Stimulated activated CD4-positive, alpha-beta T cell treated with anti-CD3 and anti-CD28 coated beads, Interleukin-12 subunit alpha, Interleukin-12 subunit beta, amount 100 ng/mL, for 24 hours (primary cell): ENCODE measurements around the gene MAPK10.
"Not testable (repeated sequence)": the region's sequence is repeated elsewhere in the genome, so short reads cannot be mapped to it uniquely, and the experiment has no call there.

Experiments used
- DNase-seq, 2 experiments: peaks; one replicate each; pipeline ENCODE4 v3.0.0-alpha.2; 2020; ENCODE audit warnings: low read depth in 2 of 2

Gene MAPK10

DNA sequence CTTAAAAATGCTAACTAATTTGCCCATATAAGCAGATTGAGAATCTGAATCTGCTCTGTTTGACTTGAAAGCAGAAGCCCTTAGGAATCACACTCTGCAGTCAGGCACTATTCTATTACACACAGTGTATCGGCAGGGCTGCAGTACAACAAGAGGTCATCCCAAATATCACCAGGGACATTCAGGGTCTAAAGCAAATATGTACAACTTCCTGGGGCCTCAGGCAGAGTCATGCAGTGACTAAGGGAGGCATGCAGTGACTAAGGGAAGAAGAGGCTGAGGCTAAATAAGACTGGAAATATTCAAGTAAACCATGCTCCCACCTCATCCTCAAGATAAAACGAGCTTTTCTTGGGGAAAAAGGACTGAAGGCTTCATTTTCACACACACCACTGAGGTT is 20.9 kb downstream of the MAPK10 start:
- DNase-seq: no peak

DNA sequence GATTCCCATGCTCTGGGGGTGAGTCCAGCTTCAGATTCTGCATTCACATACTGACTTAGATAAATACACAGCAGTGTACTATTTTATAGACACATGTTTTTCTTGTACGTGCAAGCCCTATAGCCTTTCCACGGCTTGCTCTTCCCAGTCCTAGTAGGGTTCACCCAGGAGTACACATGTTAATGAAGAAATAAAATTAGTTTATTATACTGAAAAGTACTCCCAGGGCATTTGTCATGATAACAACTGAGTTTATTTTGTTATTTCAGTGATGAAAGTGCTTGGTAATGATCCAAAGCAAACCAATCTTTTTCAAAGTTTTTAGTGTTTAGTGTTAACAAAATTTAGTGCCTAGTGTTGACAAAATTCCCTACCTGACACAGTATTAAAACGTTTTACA is 21.3 kb downstream of the MAPK10 start:
- DNase-seq: no peak

DNA sequence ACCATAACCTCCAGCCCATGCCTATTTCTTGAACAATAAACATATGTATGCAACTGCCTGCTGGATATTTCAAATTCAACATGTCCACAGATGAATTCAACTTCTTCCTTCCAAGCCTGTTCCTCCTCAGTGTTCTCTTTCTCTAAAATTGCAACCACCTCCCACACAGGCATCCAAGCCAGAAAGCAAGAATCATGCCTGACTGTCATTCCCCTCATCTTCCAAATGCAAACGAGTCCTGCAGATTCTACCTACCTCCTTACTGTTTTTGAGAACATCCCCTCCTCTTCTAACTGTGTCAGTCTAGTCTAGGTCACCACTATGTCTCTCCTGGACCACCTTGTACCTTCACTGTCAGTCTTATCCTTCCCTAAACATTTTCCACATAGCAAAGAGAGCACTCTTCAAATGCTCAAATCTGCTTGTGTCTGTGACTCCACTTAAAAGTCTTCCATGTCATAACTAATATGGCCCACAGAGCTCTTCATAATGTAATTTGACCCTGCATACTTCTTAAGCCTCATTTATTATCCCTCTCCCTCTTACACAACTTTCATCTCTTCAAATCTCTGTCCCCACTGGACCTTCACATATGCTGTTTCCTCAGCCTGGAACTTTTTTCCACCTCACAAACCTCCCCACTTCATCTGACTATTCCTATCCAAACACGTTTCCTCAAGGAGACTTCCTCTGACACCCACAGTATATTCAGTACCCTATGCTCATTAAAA is 25.7 kb downstream of the MAPK10 start:
- DNase-seq: no peak

DNA sequence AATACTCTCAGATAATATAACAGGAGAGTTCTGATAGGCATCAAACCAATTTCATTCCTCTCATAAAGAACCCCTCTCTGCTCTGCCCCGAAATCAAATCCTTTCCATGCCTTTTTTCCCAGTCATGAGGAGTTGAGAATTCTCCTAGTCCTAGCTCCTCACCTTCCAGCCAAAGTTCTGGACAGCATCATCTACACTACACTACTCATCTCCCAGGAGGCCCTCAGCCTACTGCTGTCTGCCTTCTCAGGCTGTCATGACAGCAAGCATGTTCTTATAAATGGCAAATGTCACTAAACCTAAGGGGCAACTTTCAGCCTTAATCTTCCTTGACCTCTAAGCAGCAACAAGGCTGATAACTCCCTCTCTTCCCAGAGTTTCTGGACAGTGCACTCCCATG is 26.6 kb downstream of the MAPK10 start:
- no peak for DNase-seq

DNA sequence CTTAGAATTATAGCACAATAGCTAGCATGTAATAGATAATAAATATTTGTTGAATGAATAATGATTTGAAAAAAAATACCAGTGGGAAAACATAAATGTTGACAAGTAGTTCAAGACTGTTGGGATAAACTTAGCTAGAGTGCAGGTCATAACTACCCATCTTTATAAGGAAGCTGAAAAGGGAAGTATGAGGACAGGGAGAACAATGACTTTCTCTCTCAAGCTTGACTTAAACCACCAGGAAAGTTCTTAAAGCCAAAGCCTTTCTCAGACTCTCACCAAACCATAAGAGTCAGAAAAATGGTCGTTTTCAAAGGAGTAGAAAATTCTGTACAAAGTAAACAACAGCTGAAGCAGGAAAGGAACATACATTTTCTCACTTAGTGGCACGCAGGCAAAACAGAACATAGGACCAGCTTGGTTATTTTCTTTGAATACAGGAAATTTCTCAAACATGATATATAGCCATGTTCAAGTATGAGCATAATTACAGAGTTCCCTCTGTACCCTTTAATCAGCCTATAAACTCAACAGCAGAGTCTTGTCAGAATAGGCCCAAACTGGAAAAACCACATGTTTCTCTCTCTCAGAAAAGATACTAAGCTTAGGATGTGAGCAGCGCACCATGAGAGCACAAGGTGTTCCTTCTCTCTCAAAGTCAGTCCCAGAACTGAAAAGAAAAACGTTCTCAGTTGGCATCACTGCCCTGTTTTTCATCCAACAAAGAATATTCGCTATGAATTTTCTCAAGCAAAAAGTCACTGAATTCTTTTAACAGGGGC is 28.7 kb downstream of the MAPK10 start:
- no peak for DNase-seq

DNA sequence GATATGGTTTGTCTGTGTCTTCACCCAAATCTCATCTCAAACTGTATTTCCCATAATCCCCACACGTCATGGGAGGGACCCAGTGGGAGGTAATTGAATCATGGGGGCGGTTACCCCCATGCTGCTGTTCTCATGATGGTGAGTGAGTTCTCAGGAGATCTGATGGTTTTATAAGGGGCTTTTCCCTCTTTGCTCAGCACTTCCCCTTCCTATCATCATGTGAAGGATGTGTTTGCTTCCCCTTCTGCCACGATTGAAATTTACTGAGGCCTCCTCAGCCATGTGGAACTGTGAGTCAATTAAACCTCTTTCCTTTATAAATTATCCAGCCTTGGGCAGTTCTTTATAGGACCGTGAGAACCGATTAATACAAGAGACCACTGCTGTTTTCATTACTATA is 29.4 kb downstream of the MAPK10 start:
- DNase-seq: not testable (repeated sequence)

DNA sequence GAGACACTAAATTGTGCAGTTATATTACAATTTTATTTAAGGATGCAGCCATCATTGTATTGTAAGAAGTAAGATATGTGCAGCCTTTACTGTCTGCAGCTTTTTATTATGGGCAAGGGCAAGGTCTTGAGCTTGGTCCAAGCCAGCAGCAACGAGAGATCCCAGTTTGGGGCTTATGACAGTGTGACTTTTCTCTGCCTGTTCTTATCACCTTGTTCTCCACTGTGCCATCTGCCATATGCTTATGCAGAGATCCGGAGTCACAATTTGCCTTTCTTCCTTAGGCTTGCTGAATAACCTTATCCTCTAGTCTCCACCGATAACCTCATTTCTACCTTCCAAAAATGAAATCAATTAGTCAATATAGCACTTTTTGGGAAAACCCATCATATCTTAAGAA is 30.4 kb downstream of the MAPK10 start:
- DNase-seq: no peak

DNA sequence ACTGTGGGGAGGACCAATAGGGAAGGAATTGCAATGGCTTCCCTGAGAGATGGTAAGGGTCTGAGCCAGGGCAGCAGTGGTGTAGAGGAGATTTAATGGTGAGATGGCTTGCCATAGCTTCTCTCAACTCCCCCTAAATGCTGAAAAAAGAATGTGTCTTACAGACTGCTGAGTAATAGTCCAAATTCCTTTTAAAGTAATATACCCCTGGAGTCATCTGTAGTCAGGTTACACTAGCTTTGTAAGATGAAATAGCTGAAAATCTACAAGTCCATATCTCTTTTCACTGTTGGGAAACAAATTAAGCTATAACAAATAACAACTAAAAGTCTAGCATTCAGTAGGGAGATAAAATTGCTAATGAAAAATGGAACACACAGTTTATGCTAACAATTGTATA is 33.5 kb downstream of the MAPK10 start:
- DNase-seq: no peak

DNA sequence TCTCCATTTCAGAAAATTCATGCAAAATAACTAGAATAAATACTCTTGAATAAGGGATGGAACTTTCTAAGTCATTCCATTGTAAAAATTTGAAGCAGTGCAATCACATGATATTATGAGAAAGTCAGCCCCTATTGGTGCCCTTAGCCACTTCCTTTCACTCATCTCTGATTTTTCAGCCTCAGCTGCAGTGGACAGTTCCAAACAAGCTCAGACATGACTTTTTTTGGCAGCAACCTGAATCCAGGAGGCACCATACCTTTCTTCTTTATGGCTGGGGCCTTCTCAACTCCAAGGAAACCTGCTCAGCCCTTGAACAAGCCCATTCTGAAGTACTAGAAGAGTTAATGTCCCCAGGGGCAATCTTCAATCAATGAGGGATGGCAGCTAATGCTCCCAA is 40.5 kb downstream of the MAPK10 start:
- no peak for DNase-seq

DNA sequence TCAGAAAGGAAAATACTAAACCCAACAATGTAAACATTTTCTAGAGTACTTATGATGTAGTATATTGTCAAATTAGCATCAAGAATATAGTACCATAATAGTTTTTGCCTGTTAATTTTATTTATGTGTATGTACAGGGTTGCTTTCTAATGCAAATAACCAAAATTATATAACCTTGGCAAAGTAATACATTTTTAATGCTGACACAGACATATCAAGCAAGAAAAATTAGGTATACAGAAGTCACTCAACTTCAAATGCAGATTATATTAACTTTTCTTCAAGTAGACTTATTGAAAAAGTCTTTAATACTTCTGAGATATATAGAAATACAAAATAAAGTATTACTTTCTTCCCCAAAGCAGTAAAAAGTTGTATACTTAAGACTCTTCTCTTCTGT is 44.3 kb downstream of the MAPK10 start:
- DNase-seq: no peak

DNA sequence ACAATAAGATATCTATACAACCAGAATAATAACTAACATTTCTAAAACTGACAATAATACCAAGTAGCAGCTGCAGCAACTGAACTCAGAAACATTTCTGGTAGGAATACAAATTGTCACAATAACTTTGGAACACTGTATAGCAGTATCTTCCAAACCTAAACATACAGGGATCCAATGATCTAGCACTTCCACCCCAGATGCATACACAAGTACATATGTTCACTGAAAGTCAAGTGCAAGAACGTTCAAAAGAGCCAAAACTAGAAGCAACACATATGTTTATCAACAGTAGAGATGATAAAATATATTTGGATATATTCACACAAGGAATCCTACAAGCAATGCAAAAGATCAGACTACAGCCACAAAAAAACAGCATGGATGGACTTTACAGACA is 46.2 kb downstream of the MAPK10 start:
- no peak for DNase-seq

DNA sequence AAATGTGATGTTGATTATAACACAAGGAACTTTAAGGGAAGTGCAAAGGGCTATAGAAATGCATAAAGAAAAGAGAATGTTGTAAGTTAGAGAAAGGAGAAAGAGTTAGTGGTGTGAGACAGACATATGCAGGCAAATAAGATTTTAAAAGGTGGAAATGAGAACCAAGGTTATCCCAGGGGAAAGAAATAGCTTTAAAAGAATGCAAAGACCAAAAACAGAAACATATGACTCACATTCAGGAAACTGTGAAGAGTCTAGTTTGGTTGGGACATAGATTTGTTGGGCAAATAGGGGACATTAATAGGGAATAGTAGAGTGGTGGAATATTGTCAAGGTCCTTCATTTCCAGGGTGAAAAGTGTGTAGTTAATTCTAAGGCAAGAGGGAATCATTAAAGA is 52.4 kb downstream of the MAPK10 start:
- DNase-seq: no peak

DNA sequence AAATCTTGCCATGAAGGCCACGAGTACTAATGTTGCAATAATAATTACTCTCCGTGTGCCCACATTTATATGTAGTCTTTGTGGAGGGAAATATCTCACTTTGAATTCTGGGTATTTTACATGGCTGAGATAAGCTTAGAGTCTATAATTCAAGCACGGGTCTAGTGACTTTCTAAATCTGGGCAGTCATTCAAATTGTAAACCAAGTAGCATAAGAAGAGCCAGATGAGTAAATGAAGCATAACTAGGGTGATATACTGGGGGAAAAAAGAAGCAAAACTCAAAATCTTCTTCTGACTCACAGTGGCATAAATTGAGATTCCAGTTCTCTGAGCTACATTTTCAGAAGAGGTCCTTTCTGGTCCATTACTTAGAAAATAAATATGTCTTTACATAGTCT is 53.0 kb downstream of the MAPK10 start:
- no peak for DNase-seq

DNA sequence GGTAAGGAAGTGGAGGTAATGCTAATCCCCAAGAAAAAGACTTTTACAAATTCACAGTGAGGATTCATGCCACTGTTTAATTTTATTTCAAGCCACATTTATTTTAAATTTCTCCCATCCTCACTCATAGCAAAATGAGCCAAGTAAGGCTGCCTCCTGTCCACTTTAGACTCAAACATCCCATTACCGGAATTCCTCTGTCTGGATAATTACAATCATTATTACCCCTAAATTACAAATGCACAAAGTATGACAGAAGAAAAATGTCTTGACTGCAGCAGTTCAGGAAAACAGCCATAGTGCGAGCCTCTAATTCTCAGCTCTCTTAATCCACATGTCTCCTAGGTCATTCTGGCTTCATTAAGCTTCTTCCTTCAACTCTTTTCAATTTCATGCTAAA is 57.0 kb downstream of the MAPK10 start:
- DNase-seq: no peak

DNA sequence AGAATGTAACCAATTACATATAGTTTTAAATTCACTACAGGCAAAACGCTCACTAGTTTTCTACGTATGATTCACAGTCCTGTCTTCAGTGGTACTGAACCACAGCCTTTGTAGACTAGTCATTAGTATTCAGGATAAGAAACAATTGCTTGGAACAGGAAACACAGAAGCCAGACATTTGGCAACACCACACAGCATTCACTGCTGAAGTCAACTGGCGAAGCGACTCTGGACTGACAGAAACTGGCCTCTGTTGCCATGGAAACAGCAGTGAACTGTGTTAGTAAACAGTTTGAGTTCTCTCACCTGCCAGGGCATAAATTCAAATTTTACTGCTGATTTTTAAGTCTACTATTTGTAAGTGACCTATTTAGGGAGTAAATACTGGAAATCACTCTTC is 57.6 kb downstream of the MAPK10 start:
- DNase-seq: no peak

DNA sequence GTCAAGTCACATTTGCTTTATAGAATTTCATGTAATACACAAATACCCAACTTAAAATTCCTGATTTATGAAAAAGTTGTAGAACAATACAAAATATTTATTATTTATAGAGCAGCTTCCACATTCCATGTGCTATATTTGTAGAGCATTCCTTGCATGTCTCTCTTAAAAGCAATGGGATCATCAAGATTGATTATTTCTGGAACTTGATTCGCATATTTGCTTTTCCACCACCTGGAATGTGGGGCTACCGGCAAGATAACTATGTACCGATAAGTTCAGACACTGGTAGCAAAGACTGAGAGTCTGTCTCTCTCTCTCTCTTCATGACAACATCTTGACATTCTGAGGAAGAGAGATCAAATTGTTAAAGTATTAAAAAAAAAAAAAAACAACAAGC is 59.3 kb downstream of the MAPK10 start:
- no peak for DNase-seq

DNA sequence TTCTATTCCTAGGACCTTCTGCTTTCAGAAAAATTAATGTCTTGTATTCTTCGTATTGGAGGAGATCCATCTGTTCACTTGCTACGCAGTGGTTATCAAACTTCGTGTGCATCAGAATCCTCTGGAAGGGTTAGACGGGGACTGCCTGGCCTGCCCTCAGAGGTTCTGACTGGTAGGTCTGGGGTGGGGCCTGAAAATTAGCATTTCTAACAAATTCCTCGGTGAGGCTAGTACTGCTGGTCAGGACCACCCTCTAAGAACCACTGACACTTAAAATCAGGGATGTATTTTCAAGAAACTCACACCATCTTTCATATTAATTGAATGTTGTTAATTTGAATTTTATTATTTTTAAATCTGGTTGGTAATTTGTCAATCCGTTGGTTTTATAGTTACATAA is 63.0 kb downstream of the MAPK10 start:
- DNase-seq: no peak

DNA sequence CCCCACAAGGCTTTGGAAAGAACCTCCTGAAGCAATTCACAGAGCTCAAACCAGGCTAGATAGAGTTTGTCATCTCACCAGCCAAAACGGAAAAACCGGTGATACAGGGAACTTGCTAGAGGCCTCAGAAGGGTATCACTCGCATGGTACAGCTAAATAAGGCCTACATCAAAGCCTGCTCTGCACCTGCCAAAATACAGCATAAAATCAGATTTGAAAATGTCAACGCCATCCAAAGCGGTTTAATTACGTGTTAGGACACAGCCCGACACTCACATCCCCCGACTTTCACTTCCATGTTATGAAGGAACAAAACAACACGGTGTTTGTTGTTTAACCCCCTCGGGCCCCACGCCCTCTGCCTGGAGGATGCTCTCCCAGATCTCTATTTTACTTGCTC is 65.0 kb downstream of the MAPK10 start:
- no peak for DNase-seq

DNA sequence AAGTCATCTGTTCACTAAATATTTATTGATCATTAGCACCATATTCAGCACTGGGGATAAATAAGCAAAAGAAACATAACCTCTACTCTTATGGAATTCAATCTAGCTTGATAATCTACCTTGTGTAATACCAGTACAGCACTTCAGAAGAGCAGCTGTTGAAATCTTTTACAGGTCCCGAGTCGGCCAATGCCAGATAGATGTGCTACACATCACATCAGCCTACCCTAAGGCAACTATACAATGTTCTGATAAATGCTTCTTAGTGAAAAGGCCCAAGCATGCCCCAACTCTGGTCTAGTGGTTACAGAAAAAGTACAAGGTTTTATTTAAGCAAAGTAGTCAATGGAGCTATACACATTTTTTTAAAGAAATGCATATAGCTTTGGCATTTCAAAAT is 68.7 kb downstream of the MAPK10 start:
- no peak for DNase-seq

DNA sequence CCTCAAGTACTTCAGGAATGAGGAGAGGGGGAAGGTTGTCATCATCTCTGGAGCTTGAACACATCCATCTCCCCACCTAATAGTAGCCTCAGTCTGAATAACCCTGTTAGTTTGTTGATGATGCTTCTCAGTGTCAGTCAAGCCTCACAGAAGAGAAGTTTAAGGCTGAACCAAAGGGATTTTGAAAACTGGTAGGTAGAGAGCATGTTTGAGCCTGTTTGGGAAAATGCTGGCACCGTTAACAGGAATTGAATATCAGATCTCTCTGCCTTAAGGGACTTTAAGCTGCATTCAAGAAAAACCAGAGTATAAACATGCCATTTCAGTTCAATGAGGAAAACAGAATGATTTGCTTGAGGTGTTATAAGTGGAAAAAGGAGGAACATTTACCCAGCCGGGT is 73.1 kb downstream of the MAPK10 start:
- DNase-seq: no peak

DNA sequence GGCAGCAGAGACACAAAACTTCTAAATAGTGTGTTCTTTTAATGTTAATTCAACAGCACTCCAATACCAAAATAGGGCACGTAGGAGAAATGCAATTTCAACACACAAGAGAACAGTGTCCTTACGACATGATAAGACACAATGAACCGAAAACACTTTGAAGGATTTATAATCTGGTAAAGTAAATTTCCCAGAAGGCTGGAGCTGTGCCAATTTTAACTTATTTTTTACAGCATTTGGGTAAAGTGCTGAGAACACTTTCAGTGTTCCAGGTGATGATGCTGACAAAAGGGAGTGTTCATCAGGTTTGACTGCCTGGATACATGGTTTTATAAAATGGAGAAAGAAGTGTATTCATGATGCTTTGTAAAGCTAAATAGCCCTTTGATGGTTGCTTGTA is 76.5 kb downstream of the MAPK10 start:
- DNase-seq: no peak

DNA sequence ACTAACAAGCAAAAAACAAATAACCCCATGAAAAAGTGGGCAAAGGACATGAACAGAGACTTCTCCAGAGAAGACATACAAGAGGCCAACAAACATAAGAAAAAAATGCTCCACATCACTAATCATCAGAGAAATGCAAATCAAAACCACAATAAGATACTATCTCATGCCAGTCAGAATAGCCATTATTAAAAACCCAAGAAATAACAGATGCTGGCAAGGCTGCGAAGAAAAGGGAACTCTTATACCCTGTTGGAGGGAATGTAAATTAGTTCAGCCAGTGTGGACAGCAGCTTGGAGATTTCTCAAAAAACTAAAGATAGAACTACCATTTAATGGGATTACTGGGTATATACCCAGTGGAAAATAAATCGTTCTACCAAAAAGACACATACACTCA is 79.6 kb downstream of the MAPK10 start:
- no peak for DNase-seq

DNA sequence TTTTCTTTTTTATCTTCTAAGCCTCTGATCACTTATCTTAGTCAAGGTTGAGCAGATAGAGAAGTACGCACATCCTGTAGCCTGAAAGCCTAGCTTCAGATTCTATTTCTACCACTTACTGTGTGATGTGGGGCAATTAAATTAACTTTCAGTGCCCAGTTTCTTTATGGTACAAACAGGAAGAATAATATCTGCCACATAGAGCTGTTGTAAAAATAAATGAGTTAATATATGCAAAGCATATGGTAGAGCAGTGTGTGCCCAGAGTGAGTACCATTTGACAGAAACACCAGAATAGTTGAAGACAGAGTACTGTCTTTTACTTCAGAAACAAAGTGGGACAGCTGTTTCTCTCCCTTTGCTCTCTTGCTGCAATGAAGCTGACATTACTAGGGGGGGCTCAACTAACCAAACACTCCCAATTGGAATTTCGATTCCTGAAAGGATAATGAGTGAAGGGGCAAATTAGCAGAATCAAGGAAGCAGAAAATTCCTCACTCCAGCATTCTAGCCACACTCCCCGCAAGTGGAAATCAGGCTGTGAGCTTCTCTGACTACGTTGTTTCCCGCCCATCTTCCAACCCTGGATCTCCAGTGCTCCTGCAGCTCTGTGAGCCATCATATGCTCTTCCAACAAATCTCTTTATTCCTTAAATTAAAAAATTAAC is 80.4 kb downstream of the MAPK10 start:
- no peak for DNase-seq
